K562 (cell line): ENCODE data around the gene LIN9. TPM values are rescaled to one million over a fixed set of nuclear protein-coding genes. Genes with fewer than 3 reads are reported as not detected.

Experiments used
- CC2D1A ChIP-seq: fragments of 450-650 bp; IDR thresholded peaks from 2 replicates; pipeline ENCODE4 v1.6.1; 2017; ENCODE audit warnings: mild to moderate bottlenecking
- CLOCK ChIP-seq: fragments of 250-450 bp; sonication (Bioruptor Pico); IDR thresholded peaks from 2 replicates; pipeline ENCODE4 v1.4.0; 2020; ENCODE audit warnings: mild to moderate bottlenecking, moderate library complexity, borderline replicate concordance
- CREB1 ChIP-seq, 2 experiments: sonication (generic) in 1 of 2; formaldehyde crosslinking in 1 of 2; IDR thresholded peaks; 2 replicates each; pipeline versions ENCODE4 v1.6.1 to v1.8.0; 2012 to 2022; ENCODE audit warnings: inconsistent platforms in 1 of 2, mild to moderate bottlenecking in 1 of 2, missing genetic modification reagents in 1 of 2, moderate library complexity in 1 of 2
- ELF4 ChIP-seq: fragments of 450-650 bp; formaldehyde crosslinking; IDR thresholded peaks from 2 replicates; pipeline ENCODE4 v1.4.0; 2022; ENCODE audit warnings: missing genetic modification characterization
- ETS2 ChIP-seq: IDR thresholded peaks from 2 replicates; pipeline ENCODE4 v1.6.1; 2016; ENCODE audit warnings: borderline replicate concordance, missing genetic modification characterization, mild to moderate bottlenecking, moderate library complexity, missing compliant biosample characterization; ENCODE audit not compliant: poor library complexity, severe bottlenecking
- GABPB2 ChIP-seq: fragments of 250-450 bp; sonication (Bioruptor Pico); conservative IDR thresholded peaks from 2 replicates; pipeline ENCODE4 v1.5.1; 2021; ENCODE audit warnings: mild to moderate bottlenecking
- HNRNPUL1 ChIP-seq: fragments of 200-400 bp; formaldehyde crosslinking; IDR thresholded peaks from 2 replicates; pipeline ENCODE4 v1.6.1; 2017; ENCODE audit warnings: low read length
- NUFIP1 ChIP-seq: fragments of 450-650 bp; IDR thresholded peaks from 2 replicates; pipeline ENCODE4 v1.6.1; 2018; ENCODE audit not compliant: partially characterized antibody
- TCFL5 ChIP-seq: fragments of 250-450 bp; sonication (Bioruptor Pico); conservative IDR thresholded peaks from 2 replicates; pipeline ENCODE4 v1.6.1; 2021; ENCODE audit warnings: mild to moderate bottlenecking, moderate library complexity, matching md5 sums
- ZBTB17 ChIP-seq: fragments of 450-650 bp; formaldehyde crosslinking; IDR thresholded peaks from 2 replicates; pipeline ENCODE4 v1.4.0; 2020; ENCODE audit warnings: mild to moderate bottlenecking
- ZBTB8A ChIP-seq: fragments of 450-650 bp; IDR thresholded peaks from 2 replicates; pipeline ENCODE4 v1.6.1; 2018; ENCODE audit warnings: mild to moderate bottlenecking, moderate library complexity; ENCODE audit not compliant: partially characterized antibody
- ZNF436 ChIP-seq: fragments of 250-450, 450-650 bp; sonication (Bioruptor Pico); formaldehyde crosslinking; IDR thresholded peaks from 2 replicates; pipeline ENCODE4 v1.7.0; 2020; ENCODE audit warnings: mild to moderate bottlenecking
- ZNF583 ChIP-seq: fragments of 250-450 bp; sonication (Bioruptor Pico); IDR thresholded peaks from 2 replicates; pipeline ENCODE4 v1.4.0; 2020
- polyA plus RNA-seq, 8 experiments: library from polyadenylated mRNA; depleted of rRNA in 4 of 8; stranded (reverse) in 5 of 8; unstranded in 3 of 8; fragments of >200 nt; fragmentation: Nextera tagmentation in 2 of 8; fragmentation: Illumina TruSeq in 1 of 8; extraction: Ambion mirVana in 2 of 8; extraction: Trizol in 1 of 8; gene quantifications; 2 replicates each; pipeline versions ENCODE4 v1.2.1 to v1.2.3, GENCODE V29; 2011 to 2014; ENCODE audit warnings: inconsistent platforms in 1 of 8, missing spikeins in 1 of 8
- total RNA-seq, 7 experiments: library from RNA; depleted of rRNA in 6 of 7; stranded (reverse); fragments of >200 nt in 6 of 7; fragmentation: Illumina TruSeq in 2 of 7; extraction: Trizol in 2 of 7; gene quantifications; 2 replicates each; pipeline versions ENCODE4 v1.2.1 to v1.2.3, GENCODE V29; 2011 to 2021; ENCODE audit warnings: low replicate concordance in 1 of 7
- TF ChIP-seq, protein P1 (sequence below): fragments of 450-650 bp; IDR thresholded peaks from 2 replicates; pipeline ENCODE4 v1.6.1; 2018; ENCODE audit warnings: mild to moderate bottlenecking, low read depth; ENCODE audit not compliant: partially characterized antibody
- TF ChIP-seq, protein P2 (sequence below): IDR thresholded peaks from 2 replicates; pipeline ENCODE4 v1.6.1; 2011; ENCODE audit warnings: borderline replicate concordance, low read depth, mild to moderate bottlenecking, moderate library complexity, low read length; ENCODE audit not compliant: insufficient read depth, poor library complexity, severe bottlenecking
- TF ChIP-seq, protein P3 (sequence below), 3 experiments: fragments of 200-800 bp in 1 of 3; fragments of 250-450 bp in 1 of 3; fragments of 450-650 bp in 1 of 3; sonication (Bioruptor Pico) in 1 of 3; sonication (Bioruptor generic) in 1 of 3; formaldehyde crosslinking in 1 of 3; IDR thresholded peaks; 2 replicates each; pipeline versions ENCODE4 v1.6.1 to v1.8.0; 2016 to 2022; ENCODE audit warnings: mild to moderate bottlenecking in 2 of 3, missing genetic modification characterization in 2 of 3, missing compliant biosample characterization in 1 of 3, moderate library complexity in 1 of 3

The LIN9 gene
- total and polyA plus RNA-seq, 9 of the 15 experiments (the other 6 are each of a cell fraction or from before 2014, with no cell fraction given), result 18.8 to 33.0 (median 25.5) TPM

GRCh38 chr1:226186124-226187018 is 122.6 kb downstream of the LIN9 start, which contains the start of gene ACBD3 (continued):
- TF ChIP-seq CLOCK (CRISPR knock-in tag) (no peak), CREB1 (IDR thresholded peaks at IDR 0.05) (peak; percentile 53), CREB1 (CRISPR knock-in tag; IDR thresholded peaks at IDR 0.05) (0 out of 2 replicates have a peak, but pooled peaks have one; percentile 52), ZNF583 (no peak), GABPB2 (no peak), HNRNPUL1 (no peak), CC2D1A (no peak), ZBTB8A (no peak), ETS2 (tag) (no peak), NUFIP1 (no peak), ELF4 (CRISPR knock-in tag) (peak; percentile 33; the same call in 1 of the 2 replicates), ZNF436 (CRISPR knock-in tag) (no peak), ZBTB17 (peak; percentile 72; the same call in 1 of the 2 replicates), TCFL5 (no peak)
- TF ChIP-seq, protein P1, sequence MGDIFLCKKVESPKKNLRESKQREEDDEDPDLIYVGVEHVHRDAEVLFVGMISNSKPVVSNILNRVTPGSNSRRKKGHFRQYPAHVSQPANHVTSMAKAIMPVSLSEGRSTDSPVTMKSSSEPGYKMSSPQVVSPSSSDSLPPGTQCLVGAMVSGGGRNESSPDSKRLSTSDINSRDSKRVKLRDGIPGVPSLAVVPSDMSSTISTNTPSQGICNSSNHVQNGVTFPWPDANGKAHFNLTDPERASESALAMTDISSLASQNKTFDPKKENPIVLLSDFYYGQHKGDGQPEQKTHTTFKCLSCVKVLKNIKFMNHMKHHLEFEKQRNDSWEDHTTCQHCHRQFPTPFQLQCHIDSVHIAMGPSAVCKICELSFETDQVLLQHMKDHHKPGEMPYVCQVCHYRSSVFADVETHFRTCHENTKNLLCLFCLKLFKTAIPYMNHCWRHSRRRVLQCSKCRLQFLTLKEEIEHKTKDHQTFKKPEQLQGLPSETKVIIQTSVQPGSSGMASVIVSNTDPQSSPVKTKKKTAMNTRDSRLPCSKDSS, result no peak
- TF ChIP-seq, protein P2, sequence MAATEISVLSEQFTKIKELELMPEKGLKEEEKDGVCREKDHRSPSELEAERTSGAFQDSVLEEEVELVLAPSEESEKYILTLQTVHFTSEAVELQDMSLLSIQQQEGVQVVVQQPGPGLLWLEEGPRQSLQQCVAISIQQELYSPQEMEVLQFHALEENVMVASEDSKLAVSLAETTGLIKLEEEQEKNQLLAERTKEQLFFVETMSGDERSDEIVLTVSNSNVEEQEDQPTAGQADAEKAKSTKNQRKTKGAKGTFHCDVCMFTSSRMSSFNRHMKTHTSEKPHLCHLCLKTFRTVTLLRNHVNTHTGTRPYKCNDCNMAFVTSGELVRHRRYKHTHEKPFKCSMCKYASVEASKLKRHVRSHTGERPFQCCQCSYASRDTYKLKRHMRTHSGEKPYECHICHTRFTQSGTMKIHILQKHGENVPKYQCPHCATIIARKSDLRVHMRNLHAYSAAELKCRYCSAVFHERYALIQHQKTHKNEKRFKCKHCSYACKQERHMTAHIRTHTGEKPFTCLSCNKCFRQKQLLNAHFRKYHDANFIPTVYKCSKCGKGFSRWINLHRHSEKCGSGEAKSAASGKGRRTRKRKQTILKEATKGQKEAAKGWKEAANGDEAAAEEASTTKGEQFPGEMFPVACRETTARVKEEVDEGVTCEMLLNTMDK, result peak; percentile 8
- TF ChIP-seq, protein P3, sequence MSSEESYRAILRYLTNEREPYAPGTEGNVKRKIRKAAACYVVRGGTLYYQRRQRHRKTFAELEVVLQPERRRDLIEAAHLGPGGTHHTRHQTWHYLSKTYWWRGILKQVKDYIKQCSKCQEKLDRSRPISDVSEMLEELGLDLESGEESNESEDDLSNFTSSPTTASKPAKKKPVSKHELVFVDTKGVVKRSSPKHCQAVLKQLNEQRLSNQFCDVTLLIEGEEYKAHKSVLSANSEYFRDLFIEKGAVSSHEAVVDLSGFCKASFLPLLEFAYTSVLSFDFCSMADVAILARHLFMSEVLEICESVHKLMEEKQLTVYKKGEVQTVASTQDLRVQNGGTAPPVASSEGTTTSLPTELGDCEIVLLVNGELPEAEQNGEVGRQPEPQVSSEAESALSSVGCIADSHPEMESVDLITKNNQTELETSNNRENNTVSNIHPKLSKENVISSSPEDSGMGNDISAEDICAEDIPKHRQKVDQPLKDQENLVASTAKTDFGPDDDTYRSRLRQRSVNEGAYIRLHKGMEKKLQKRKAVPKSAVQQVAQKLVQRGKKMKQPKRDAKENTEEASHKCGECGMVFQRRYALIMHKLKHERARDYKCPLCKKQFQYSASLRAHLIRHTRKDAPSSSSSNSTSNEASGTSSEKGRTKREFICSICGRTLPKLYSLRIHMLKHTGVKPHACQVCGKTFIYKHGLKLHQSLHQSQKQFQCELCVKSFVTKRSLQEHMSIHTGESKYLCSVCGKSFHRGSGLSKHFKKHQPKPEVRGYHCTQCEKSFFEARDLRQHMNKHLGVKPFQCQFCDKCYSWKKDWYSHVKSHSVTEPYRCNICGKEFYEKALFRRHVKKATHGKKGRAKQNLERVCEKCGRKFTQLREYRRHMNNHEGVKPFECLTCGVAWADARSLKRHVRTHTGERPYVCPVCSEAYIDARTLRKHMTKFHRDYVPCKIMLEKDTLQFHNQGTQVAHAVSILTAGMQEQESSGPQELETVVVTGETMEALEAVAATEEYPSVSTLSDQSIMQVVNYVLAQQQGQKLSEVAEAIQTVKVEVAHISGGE (CRISPR knock-in tag; IDR thresholded peaks at IDR 0.05), result peak in 2 of 3 experiments; percentile 60 to 84; a peak in 3 of 6 replicates
